Ascending aorta (tissue), 2 donors: ENCODE results near the gene SPRY1. TPM values are rescaled to one million over a fixed set of nuclear protein-coding genes. Genes with fewer than 3 reads are reported as not detected.

Source experiments
- DNase-seq, 2 donors: peaks; one replicate each; pipeline ENCODE4 v3.0.0-alpha.2; 2019; ENCODE audit warnings: low spot score in 2 of 2
- H3K27ac ChIP-seq, 2 donors: fragments of 200-600 bp; sonication (generic); one replicate each; pipeline ENCODE4 v1.5.1; 2016 to 2017; ENCODE audit warnings: mild to moderate bottlenecking in 1 of 2
- H3K27me3 ChIP-seq: fragments of 200-600 bp; sonication (generic); one replicate; pipeline ENCODE4 v1.5.1; 2017
- H3K36me3 ChIP-seq, 2 donors: fragments of 200-600 bp; sonication (generic); one replicate each; pipeline ENCODE4 v1.5.1; 2016
- H3K4me1 ChIP-seq, 2 donors: fragments of 200-600 bp; sonication (generic); one replicate each; pipeline ENCODE4 v1.5.1; 2016 to 2017; ENCODE audit warnings: mild to moderate bottlenecking in 1 of 2
- H3K4me3 ChIP-seq, 2 donors: fragments of 200-600 bp; sonication (generic); one replicate each; pipeline ENCODE4 v1.5.1; 2016 to 2017; ENCODE audit warnings: mild to moderate bottlenecking in 1 of 2
- H3K9me3 ChIP-seq, 2 donors: fragments of 200-600 bp; sonication (generic); one replicate each; pipeline ENCODE4 v1.5.1; 2016
- intact Hi-C: fragments of 100-400 bp; cut with DNase I; formaldehyde crosslinking; loops from one replicate; pipeline ENCODE4 v1.15.1; 2023
- total RNA-seq: library from RNA; depleted of rRNA; stranded (reverse); fragments of >200 nt; gene quantifications from one replicate; pipeline ENCODE4 v1.1.0, GENCODE V29; 2016
- TF ChIP-seq, protein P1 (sequence below), 3 experiments: fragments of 200-600 bp in 2 of 3; fragments of 450-650 bp in 1 of 3; sonication (generic) in 2 of 3; IDR thresholded peaks; one replicate each; pipeline ENCODE4 v1.5.1; 2016 to 2019; ENCODE audit warnings: antibody characterized with exemption in 3 of 3, mild to moderate bottlenecking in 1 of 3, moderate library complexity in 1 of 3

SPRY1 gene
- total RNA-seq, 1 donor from 2014 or later = 348 TPM

DNA sequence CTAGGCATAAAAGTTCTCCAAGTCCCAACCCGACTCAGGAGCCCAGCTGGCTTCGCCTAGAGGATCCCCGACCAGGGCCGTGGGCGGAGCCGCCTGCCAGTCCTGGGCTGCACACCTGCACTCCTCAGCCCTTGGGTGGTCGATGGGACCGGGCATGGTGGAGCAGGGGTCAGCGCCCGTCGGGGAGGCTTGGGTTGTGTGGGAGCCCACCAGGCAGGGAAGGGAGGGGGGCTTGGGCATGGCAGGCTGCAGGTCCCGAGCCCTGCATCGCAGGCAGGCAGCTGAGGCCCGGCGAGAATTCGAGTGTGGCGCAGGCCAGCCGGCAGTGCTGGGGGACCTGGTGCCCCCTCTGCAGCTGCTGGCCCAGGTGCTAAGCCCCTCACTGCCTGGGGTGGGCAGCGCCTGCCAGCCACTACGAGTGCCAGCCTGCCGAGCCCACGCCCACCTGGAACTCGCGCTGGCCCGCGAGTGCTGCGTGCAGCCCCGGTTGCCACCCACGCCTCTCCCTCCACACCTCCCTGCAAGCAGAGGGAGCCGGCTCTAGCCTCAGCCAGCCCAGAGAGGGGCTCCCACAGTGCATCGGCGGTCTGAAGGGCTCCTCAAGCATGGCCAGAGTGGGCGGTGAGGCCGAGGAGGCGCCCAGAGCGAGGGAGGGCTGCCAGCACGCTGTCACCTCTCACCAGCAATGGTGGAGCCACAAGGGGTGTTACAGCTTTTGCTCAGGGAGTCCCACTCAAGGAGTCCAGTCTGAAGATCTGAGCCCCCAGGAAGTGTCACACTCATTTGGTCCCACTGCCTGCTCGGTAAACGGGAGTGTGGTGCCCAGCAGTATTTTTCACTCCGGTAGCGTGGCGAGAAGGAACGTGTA lies 38.9 kb downstream of the SPRY1 start:
- Histone ChIP-seq H3K4me1 (no peaks in the 10 kb centered on the region), H3K36me3 (no peaks in the 10 kb centered on the region), H3K27ac (no peak overlapping the region), H3K9me3 (no peaks in the 10 kb centered on the region), H3K27me3 (no peaks in the 10 kb centered on the region), H3K4me3 (no peak overlapping the region)
- TF ChIP-seq, protein P1, sequence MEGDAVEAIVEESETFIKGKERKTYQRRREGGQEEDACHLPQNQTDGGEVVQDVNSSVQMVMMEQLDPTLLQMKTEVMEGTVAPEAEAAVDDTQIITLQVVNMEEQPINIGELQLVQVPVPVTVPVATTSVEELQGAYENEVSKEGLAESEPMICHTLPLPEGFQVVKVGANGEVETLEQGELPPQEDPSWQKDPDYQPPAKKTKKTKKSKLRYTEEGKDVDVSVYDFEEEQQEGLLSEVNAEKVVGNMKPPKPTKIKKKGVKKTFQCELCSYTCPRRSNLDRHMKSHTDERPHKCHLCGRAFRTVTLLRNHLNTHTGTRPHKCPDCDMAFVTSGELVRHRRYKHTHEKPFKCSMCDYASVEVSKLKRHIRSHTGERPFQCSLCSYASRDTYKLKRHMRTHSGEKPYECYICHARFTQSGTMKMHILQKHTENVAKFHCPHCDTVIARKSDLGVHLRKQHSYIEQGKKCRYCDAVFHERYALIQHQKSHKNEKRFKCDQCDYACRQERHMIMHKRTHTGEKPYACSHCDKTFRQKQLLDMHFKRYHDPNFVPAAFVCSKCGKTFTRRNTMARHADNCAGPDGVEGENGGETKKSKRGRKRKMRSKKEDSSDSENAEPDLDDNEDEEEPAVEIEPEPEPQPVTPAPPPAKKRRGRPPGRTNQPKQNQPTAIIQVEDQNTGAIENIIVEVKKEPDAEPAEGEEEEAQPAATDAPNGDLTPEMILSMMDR (IDR thresholded peaks at IDR 0.05) = no peak
- intact Hi-C loops = no loop called here
- no peak for DNase-seq

DNA sequence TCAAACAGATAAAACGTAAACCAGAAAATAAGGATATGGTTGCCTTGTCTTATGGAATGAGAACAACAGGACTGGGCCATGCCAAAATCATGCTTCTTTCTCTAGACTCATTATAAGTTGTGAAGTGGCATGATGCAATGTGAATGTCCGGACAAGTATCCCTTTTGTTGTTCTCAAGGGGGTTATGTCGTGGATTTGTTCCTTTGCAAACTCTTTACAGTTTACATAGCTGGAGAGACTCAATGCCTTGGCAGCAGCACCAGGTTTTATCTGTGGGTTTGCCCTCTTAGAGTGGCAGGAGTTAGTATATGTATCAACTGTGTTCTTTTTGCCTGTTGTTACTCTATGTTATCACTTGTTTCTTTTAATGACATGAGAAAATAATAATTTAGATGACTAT lies 41.4 kb downstream of the SPRY1 start:
- Histone ChIP-seq H3K4me3 (no peak overlapping the region), H3K27me3 (no peaks in the 10 kb centered on the region), H3K27ac (no peak overlapping the region), H3K9me3 (no peaks in the 10 kb centered on the region), H3K36me3 (no peaks in the 10 kb centered on the region), H3K4me1 (no peaks in the 10 kb centered on the region)
- intact Hi-C loops = no loop called here
- TF ChIP-seq, protein P1 (IDR thresholded peaks at IDR 0.05) = no peak
- no peak for DNase-seq

DNA sequence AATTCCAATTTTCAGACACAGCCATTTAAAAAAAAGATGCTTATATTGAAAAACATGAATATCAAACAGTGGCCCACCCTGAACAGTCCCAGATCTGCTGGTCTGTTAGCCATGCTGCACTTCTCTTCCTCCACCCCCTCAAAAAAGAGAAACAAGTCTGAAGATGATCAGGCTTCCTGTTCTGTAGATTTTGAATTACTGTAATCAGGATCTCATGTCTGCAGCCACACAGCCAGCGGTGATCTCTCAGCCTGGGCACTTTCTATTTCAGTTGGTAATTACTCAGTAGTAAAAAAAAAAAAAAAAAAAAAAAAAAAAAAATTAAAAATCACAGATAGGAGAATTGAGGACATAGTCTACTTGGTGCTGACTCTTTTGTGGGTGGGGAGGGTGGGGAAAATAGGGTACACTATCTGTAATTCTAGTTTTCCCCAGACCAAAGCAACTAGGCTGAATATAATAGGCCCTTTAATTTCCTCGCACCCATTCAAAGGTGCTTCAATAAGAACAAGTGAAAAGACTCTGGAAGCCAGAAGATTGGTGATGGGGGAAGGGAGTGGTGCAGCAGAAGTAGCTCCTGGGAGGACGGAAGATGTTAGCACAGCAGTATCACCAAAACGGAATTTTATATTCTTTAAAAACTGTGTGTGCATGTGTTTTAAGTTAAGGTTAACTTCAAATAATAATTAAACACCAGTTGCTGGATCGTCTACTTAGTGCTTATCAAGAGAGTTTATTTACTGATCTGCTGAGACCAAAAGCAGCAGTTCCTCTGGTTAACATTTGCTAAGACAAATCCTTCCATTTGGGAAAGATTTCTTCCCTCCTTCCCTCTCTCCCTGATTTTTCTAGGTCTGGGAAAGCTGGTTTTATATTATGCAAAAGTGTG lies 47.0 kb downstream of the SPRY1 start:
- no peak overlapping the region for H3K27ac ChIP-seq

DNA sequence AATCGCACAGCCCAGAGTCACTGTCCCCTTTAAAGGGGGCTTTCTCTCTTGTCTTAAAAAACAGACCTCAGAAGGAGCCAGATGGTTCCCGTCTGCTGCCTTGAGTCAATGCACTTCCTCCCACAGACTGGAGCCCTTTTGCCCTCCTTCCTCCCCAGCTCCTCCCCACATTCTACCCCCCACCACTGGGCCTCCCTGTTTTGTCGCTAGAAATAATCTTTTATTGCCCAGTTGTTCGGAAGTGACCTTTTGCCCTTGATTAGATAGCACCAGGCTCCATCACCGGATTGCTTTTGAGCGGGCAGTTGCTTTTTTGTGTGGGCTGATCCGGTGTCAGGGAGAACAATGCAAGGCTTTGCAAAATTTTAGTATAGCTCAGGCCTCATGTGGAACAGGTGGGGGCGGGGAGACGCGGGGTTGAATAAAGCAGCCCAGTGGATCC lies 47.7 kb downstream of the SPRY1 start:
- TF ChIP-seq, protein P1 (IDR thresholded peaks at IDR 0.05) = no peak

More for the DNA sequence above, 47.0 kb downstream of the SPRY1 start:
- no peak for DNase-seq
- TF ChIP-seq, protein P1 (IDR thresholded peaks at IDR 0.05) = no peak
- Histone ChIP-seq H3K4me3 (no peak overlapping the region), H3K4me1 (no peaks in the 10 kb centered on the region), H3K9me3 (no peaks in the 10 kb centered on the region), H3K27me3 (no peaks in the 10 kb centered on the region), H3K36me3 (no peaks in the 10 kb centered on the region)
- intact Hi-C loops = no loop called here

DNA sequence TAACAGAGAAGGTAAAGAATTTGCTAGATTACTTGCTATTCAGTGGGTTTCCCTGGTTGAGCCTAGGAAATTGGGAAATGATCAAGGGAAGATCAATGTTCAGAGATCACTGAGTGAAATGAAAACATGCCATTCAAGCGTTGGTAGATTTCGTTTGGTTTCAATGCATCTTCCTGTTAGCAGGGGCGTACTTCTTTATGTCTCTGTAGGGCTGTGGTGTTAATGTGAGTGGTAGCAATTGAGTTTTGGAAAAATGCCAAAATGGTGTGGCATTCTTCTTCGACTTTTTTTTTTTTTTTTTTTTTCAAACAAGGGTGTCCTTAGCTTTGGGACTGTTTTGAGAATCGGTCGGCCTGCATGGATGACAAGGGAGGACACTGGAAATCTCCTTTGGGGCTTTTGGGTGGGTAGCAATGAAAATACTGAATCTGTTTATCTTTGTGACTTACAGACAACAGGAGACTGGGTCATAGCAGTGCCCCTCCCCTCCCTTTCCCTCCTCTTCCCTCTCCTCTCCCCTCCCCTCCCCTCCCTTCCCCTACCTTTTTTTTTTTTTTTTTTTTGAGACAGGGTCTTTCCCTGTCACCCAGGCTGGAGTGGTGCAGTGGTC lies 50.4 kb downstream of the SPRY1 start:
- Histone ChIP-seq H3K4me1 (no peaks in the 10 kb centered on the region), H3K4me3 (no peak overlapping the region), H3K9me3 (no peaks in the 10 kb centered on the region), H3K27me3 (no peaks in the 10 kb centered on the region), H3K27ac (no peak overlapping the region), H3K36me3 (no peaks in the 10 kb centered on the region)
- TF ChIP-seq, protein P1 (IDR thresholded peaks at IDR 0.05) = no peak
- no peak for DNase-seq
- intact Hi-C loops = no loop called here

More for the DNA sequence above, 47.7 kb downstream of the SPRY1 start:
- Histone ChIP-seq H3K27ac (no peak overlapping the region), H3K9me3 (no peaks in the 10 kb centered on the region), H3K36me3 (no peaks in the 10 kb centered on the region), H3K4me1 (no peaks in the 10 kb centered on the region), H3K27me3 (no peaks in the 10 kb centered on the region), H3K4me3 (no peak overlapping the region)
- no peak for DNase-seq
- intact Hi-C loops = no loop called here
